HL-60/S4 treated with retinoic acid at 250 ng/mL for 4 days and 3 days (cell line): ENCODE data around the gene MYO7B.

Source experiments
- in situ Hi-C: fragments of 300-500 bp; cut with MboI; formaldehyde crosslinking; loops from 2 replicates; pipeline ENCODE4 v1.7.0; 2022; ENCODE audit warnings: low sequenced_read_pairs

MYO7B gene

GRCh38 chr2:127572841-127573240 lies 37.4 kb downstream of the MYO7B start:
- in situ Hi-C loops = no loop called here

DNA sequence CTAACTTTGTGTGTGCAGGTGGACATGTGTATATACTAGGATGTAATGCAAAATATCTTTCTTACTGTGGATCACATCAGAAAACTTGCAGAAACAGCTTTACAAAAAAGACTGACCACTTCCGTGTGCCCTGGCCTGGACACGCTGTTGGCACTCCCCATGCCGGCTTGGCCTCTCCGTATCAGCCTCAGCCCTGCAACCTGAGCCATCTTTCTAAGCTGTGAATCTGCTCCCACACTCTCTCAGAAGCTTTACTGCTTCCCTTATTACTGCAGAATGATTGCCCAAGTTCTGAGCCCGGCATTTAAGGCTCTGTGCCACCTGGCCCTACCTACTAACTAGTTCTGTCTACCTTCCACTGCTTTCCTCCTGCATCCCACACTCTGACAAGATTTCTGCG lies 37.8 kb downstream of the MYO7B start:
- in situ Hi-C loops = no loop called here

DNA sequence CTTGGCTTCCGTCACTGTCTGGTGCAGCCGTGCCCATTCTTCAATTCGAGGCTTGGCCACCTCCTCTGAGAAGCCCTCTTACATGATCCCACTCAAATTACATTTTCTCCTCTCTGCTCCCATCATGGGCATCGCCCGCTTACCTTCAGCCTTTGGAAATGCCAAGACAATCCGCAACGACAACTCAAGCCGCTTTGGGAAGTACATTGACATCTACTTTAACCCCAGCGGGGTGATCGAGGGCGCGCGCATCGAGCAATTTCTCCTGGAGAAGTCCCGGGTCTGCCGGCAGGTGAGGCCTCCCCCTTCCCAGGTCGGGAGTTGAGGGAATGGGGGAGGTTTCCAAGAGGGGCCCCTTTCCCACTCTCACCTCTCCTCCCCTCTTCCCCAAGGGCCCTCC lies 38.3 kb downstream of the MYO7B start:
- in situ Hi-C loops = no loop called here

- in situ Hi-C loops = no loop called here
These were observed 39.2 kb downstream of the MYO7B start for GRCh38 chr2:127574656-127575055.

- in situ Hi-C loops = no loop called here
These were observed 39.8 kb downstream of the MYO7B start for GRCh38 chr2:127575185-127575765.

DNA sequence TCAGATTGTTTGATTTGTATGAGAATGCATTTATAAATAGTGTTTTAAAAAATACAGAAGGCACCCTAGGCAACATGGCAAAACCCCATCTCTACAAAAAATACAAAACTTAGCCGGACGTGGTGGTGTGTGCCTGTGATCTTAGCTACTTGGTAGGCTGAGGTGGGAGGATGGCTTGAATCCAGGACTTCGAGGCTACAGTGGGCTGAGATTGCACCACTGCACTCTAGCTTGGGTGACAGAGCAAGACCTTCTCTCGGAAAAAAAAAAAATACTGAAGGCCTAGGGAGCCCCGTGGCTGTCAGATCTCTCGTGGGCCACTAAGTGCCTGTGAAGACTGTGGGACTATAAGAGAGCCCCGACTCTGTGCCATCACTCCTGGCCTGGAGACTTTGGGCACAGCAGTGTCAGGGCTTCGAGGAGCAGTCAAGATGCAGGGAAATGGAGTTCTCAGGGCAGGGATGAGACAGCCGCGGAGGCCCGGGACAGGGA lies 40.5 kb downstream of the MYO7B start:
- in situ Hi-C loops = no loop called here

DNA sequence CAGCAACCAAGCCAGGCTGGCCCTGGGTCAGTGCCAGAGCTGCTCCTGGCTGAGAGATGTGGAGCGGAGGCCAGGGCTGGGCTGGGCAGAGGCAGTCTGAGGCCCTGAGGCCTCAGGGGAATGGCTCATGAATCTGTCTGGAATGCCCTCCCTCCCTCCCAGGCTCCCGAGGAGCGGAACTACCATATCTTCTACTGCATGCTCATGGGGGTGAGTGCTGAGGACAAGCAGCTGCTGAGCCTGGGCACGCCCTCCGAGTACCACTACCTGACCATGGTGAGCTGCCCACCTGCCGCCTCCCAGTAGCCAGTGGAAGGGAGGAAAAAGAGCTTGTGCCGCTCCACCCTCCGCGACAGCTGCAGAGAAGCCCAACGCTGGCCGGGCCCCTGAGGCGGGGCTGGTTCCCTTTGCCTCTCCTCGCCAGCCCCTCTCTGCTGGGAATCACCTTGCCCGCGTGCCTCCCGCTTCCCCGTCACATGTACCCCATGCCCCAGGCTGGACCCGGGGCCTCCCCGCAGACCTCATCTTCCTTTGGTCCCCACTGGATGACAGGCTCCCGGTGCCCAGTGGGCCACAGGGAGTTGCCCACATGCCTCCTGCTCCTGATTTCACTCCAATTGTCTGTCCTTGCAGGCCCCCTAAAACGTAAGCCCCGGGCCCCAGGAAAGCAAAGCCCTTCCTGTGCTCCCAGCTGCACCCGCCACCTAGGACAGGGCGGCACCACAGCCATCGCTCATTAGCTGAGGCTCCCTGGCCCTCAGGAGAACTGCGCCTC lies 41.1 kb downstream of the MYO7B start:
- in situ Hi-C loops = no loop called here

DNA sequence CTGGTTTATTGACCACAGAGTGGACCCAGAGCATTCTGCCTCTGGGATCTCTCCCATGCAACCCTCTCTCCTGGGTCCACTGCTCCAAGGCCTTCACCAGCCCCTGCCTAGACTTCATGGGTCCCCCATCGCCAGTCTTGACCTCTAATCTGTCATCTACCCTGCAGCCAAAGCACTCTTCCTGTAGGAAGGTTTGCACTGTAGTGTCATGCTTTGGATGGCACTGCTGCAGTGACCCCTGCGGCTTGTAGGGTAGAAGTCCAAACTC lies 41.7 kb downstream of the MYO7B start:
- in situ Hi-C loops = no loop called here

GRCh38 chr2:127577503-127577902 lies 42.0 kb downstream of the MYO7B start:
- in situ Hi-C loops = no loop called here

- in situ Hi-C loops = no loop called here
These were observed 42.5 kb downstream of the MYO7B start for GRCh38 chr2:127577973-127578372.

GRCh38 chr2:127578411-127578810 lies 42.9 kb downstream of the MYO7B start:
- in situ Hi-C loops = no loop called here

GRCh38 chr2:127579231-127579630 lies 43.7 kb downstream of the MYO7B start:
- in situ Hi-C loops = no loop called here

DNA sequence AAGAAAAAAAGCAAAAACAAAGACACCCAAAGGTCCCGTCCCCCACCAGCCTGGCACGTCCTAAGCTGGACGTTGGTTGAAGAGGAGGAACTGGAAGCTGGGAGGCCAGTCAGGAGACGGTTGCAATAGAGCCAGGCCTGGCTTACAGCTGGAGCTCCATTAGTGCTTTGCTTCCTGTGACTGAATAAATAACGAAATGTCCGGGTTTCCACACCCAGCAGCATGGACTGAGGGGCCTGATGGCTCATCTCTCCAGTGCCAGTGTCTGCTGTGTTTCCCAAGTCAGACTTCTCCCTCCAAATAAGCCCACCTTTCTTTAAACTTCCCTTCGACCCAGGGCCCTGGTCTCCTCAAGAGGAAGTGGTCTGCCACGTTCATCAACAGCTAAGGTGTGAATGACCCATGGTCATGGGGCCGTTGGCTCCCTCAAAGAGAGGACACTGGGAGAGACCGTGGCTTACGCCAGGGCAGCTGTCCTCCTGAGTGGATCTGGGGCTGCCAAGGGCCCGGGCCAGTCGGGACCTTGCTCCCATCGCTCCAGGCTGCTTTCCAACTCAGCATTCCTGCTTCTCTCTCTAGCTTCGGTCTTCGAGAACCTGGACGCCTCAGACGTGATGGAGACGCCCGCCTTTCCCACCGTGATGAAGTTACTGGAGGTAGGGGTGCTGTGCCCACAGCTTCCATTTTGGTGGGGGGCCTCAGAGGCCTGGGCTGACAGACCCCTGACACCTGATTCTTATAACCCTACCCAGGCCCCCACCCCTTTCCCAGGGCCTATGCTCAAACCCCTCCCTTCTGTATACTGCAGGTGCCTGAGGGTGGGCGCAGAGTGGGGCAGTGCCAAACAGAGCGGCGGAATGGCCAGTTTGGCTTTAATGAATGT lies 44.9 kb downstream of the MYO7B start:
- in situ Hi-C loops = no loop called here

DNA sequence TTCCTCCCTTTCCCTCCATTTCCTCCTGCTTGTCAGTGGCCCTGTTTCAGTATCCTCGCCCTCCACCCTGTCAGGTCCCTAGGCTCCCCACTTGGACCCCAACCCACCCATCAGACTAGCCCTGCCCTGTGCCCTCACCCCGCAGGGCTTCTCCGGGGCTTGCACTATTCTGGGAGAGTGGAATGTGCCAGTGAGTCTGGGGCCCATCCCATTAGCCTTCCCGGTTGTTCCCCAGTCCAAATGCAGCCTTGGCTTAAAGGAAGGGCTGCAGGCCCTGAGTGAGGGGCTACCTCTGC lies 45.5 kb downstream of the MYO7B start:
- in situ Hi-C loops = no loop called here

- in situ Hi-C loops = no loop called here
These were observed 46.3 kb downstream of the MYO7B start for GRCh38 chr2:127581516-127582490.

GRCh38 chr2:127582863-127583861 lies 47.7 kb downstream of the MYO7B start:
- in situ Hi-C loops = no loop called here

DNA sequence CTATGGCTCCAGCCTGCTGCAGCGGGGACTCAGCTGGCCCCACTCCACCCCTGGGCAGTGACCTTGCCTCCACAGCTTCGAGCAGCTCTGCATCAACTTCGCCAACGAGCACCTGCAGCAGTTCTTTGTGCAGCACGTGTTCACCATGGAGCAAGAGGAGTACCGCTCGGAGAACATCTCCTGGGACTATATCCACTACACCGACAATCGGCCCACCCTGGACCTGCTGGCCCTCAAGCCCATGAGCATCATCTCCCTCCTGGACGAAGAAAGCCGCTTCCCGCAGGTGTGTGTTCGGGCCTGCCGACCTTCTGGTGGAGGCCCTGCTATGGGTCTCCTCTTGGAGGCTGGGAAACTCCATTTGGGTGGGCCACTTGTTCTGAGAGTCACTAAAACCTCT lies 48.6 kb downstream of the MYO7B start:
- in situ Hi-C loops = no loop called here

DNA sequence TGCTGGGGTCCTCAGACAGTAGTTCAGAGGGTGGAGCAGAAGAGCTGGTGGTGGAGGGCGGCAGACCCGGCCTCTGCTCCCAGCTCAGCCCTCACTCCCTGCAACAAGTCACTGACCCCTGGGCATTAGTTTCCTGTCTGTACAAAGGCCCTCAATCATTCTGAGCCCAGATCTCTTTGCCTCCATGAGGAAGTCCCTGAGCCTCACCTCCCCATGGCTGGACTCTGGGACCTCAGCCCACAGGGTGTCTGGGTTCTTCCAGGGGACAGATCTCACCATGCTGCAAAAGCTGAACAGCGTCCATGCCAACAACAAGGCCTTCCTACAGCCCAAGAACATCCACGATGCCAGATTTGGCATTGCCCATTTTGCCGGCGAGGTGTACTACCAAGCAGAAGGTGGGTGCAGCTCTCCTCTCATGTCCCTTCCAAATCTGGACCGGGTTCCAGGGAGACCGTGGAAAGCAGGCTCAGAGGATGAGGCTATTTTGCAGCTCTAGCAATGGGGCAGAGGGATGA lies 49.1 kb downstream of the MYO7B start:
- in situ Hi-C loops = no loop called here

DNA sequence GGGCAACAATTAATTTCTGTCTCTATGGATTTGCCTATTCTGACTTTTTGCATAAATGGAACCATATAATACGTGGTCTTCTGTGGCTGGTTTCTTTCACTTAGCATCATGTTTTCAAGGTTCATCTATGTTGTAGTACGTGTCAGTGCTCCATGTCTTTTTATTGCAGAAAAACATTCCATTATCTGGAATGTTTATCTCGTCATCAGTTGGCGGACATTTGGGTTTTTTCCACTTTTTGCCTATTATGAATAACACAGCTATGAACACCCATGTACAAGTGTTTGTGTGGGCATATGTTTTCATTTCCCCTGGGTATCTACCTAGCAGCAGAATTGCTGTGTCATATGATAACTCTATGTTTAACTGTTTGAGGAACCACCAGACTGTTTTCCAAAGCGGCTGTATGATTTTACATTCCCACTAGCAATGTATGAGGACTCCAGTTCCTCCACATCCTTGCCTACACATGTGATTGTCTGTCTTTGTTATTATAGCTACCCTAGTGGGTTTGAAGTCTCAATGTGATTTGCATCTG lies 49.9 kb downstream of the MYO7B start:
- in situ Hi-C loops = no loop called here
